GM23338 (cell line): ENCODE results near the gene E2F6. TPM values are rescaled to one million over a fixed set of nuclear protein-coding genes. Genes with fewer than 3 reads are reported as not detected.

Experiments
- ATAC-seq: fragments of 200-7000 bp; cut with Tn5 transposase; 3 replicates; pipeline ENCODE4 v1.9.1; 2020
- DNase-seq: peaks from one replicate; pipeline ENCODE4 v3.0.0-alpha.2; 2015; ENCODE audit warnings: low spot score
- H2AFZ ChIP-seq: fragments of 200-600 bp; sonication (generic); 2 replicates; pipeline ENCODE4 v1.8.0; 2016; ENCODE audit warnings: antibody characterized with exemption, mild to moderate bottlenecking, moderate library complexity
- H3F3A ChIP-seq: fragments of 200-600 bp; sonication (generic); replicated peaks from 2 replicates; pipeline ENCODE4 v1.8.0; 2017; ENCODE audit warnings: antibody characterized with exemption, mixed run types, low read depth
- H3K27ac ChIP-seq: fragments of 200-600 bp; sonication (generic); 2 replicates; pipeline ENCODE4 v1.6.1; 2016; ENCODE audit warnings: low read depth
- H3K27me3 ChIP-seq: fragments of 200-600 bp; sonication (generic); 2 replicates; pipeline ENCODE4 v1.8.0; 2016; ENCODE audit warnings: mild to moderate bottlenecking, mixed run types, moderate library complexity; ENCODE audit not compliant: insufficient read depth
- H3K36me3 ChIP-seq: fragments of 200-600 bp; sonication (generic); 2 replicates; pipeline ENCODE4 v1.8.0; 2016; ENCODE audit warnings: mild to moderate bottlenecking; ENCODE audit not compliant: insufficient read depth
- H3K4me1 ChIP-seq: fragments of 200-600 bp; sonication (generic); 2 replicates; pipeline ENCODE4 v1.8.0; 2016; ENCODE audit warnings: mild to moderate bottlenecking, moderate library complexity; ENCODE audit not compliant: insufficient read depth
- H3K4me2 ChIP-seq: fragments of 200-600 bp; sonication (generic); 2 replicates; pipeline ENCODE4 v1.7.1; 2017; ENCODE audit warnings: mixed run types
- H3K4me3 ChIP-seq: fragments of 200-600 bp; sonication (generic); 2 replicates; pipeline ENCODE4 v1.6.1; 2016; ENCODE audit warnings: mixed run types
- H3K79me2 ChIP-seq: fragments of 200-600 bp; sonication (generic); replicated peaks from 2 replicates; pipeline ENCODE4 v1.8.0; 2017; ENCODE audit warnings: mild to moderate bottlenecking; ENCODE audit not compliant: insufficient read depth
- H3K9me2 ChIP-seq: fragments of 200-600 bp; sonication (generic); 2 replicates; pipeline ENCODE4 v1.8.0; 2017; ENCODE audit not compliant: insufficient read depth
- H4K20me1 ChIP-seq: fragments of 200-600 bp; sonication (generic); replicated peaks from 2 replicates; pipeline ENCODE4 v1.8.0; 2017; ENCODE audit warnings: mild to moderate bottlenecking; ENCODE audit not compliant: insufficient read depth
- H3K27ac Mint-ChIP-seq: 2 replicates; pipeline ENCODE4 v1.8.0; 2020; ENCODE audit warnings: inconsistent platforms, mild to moderate bottlenecking, moderate library complexity, mixed read lengths
- H3K27me3 Mint-ChIP-seq: 3 replicates; pipeline ENCODE4 v1.8.0; 2022; ENCODE audit warnings: low read depth, mild to moderate bottlenecking, moderate library complexity, mixed read lengths, inconsistent platforms; ENCODE audit not compliant: insufficient read depth, poor library complexity
- H3K36me3 Mint-ChIP-seq: 3 replicates; pipeline ENCODE4 v1.8.0; 2021; ENCODE audit warnings: low read depth, mild to moderate bottlenecking, inconsistent platforms, moderate library complexity, mixed read lengths
- H3K4me1 Mint-ChIP-seq: 3 replicates; pipeline ENCODE4 v1.8.0; 2020; ENCODE audit warnings: mild to moderate bottlenecking, inconsistent platforms, mixed read lengths
- H3K4me3 Mint-ChIP-seq: 3 replicates; pipeline ENCODE4 v1.8.0; 2021; ENCODE audit warnings: moderate library complexity, mild to moderate bottlenecking, inconsistent platforms, mixed read lengths
- H3K9me3 Mint-ChIP-seq: 3 replicates; pipeline ENCODE4 v1.8.0; 2020; ENCODE audit warnings: moderate library complexity, mild to moderate bottlenecking, inconsistent platforms, mixed read lengths
- CREB1 ChIP-seq: fragments of 250-450 bp; sonication (Bioruptor Pico); IDR thresholded peaks from 2 replicates; pipeline ENCODE4 v1.5.0; 2020; ENCODE audit warnings: low read depth, mild to moderate bottlenecking, moderate library complexity
- CTCF ChIP-seq, 2 experiments: fragments of 200-600 bp in 1 of 2; sonication (generic) in 1 of 2; conservative IDR thresholded peaks; 2 replicates each; pipeline versions ENCODE4 v1.5.1 to v1.6.1; 2016 to 2017; ENCODE audit warnings: antibody characterized with exemption in 2 of 2, low read depth in 2 of 2, mild to moderate bottlenecking in 2 of 2, moderate library complexity in 1 of 2
- ETS1 ChIP-seq: IDR thresholded peaks from 2 replicates; pipeline ENCODE4 v1.6.1; 2016; ENCODE audit warnings: antibody characterized with exemption
- EZH2 ChIP-seq: fragments of 200-600 bp; sonication (generic); IDR thresholded peaks from one replicate; pipeline ENCODE4 v1.8.0; 2017; ENCODE audit warnings: antibody characterized with exemption, mild to moderate bottlenecking, low read depth; ENCODE audit not compliant: unreplicated experiment
- EZH2phosphoT487 ChIP-seq: fragments of 200-600 bp; sonication (generic); IDR thresholded peaks from one replicate; pipeline ENCODE4 v1.8.1; 2018; ENCODE audit warnings: antibody characterized with exemption; ENCODE audit not compliant: unreplicated experiment
- JUNB ChIP-seq: IDR thresholded peaks from one replicate; pipeline ENCODE4 v1.6.1; 2016; ENCODE audit warnings: antibody characterized with exemption; ENCODE audit not compliant: unreplicated experiment
- NANOG ChIP-seq: IDR thresholded peaks from 2 replicates; pipeline ENCODE4 v1.6.1; 2016; ENCODE audit warnings: antibody characterized with exemption, borderline replicate concordance
- POLR2AphosphoS5 ChIP-seq: IDR thresholded peaks from 2 replicates; pipeline ENCODE4 v1.6.1; 2016; ENCODE audit warnings: antibody characterized with exemption, low read depth
- REST ChIP-seq: IDR thresholded peaks from one replicate; pipeline ENCODE4 v1.6.1; 2018; ENCODE audit warnings: antibody characterized with exemption; ENCODE audit not compliant: unreplicated experiment
- STAT1 ChIP-seq: IDR thresholded peaks from one replicate; pipeline ENCODE4 v1.6.1; 2016; ENCODE audit warnings: antibody characterized with exemption; ENCODE audit not compliant: unreplicated experiment
- ZNF114 ChIP-seq: fragments of 250-450 bp; sonication (Bioruptor Pico); IDR thresholded peaks from 2 replicates; pipeline ENCODE4 v1.5.0; 2020; ENCODE audit warnings: mild to moderate bottlenecking, moderate library complexity
- ZNF331 ChIP-seq: fragments of 250-450 bp; sonication (Bioruptor Pico); IDR thresholded peaks from 2 replicates; pipeline ENCODE4 v1.5.0; 2020; ENCODE audit warnings: low read depth, mild to moderate bottlenecking, moderate library complexity
- ZNF462 ChIP-seq: fragments of 250-450 bp; sonication (Bioruptor Pico); IDR thresholded peaks from 2 replicates; pipeline ENCODE4 v1.5.0; 2020; ENCODE audit warnings: mild to moderate bottlenecking, moderate library complexity
- polyA plus RNA-seq: library from polyadenylated mRNA; unstranded; fragments of >200 nt; fragmentation: Nextera tagmentation; extraction: Ambion mirVana; gene quantifications from 2 replicates; pipeline ENCODE4 v1.2.1, GENCODE V29; 2016
- total RNA-seq: library from RNA; depleted of rRNA; stranded (reverse); fragments of >200 nt; shearing (Covaris generic); gene quantifications from 2 replicates; pipeline ENCODE4 v1.2.3, GENCODE V29; 2014

E2F6 gene
- total and polyA plus RNA-seq, 2 experiments from 2014 or later = 16.9 to 20.7 TPM

- Histone ChIP-seq H3K4me3 (no peak overlapping the region), H3K9me2 (peaks cover 7% of the 10 kb centered on the region; the same call in 1 of the 2 replicates), H3K4me1 (peaks cover 11% of the 10 kb centered on the region), H3K27ac (no peak overlapping the region), H2AFZ (no peak overlapping the region), H3K27me3 (no peaks in the 10 kb centered on the region), H3K4me2 (no peak overlapping the region), H3K36me3 (no peaks in the 10 kb centered on the region), H3F3A (no peaks in the 10 kb centered on the region), H3K79me2 (peaks cover 90% of the 10 kb centered on the region), H4K20me1 (peaks cover 28% of the 10 kb centered on the region)
- ATAC-seq (no peak), DNase-seq (no peak)
- Mint-ChIP-seq H3K27me3 (peaks cover 3% of the 10 kb centered on the region), H3K9me3 (peaks cover 10% of the 10 kb centered on the region; the same call in 2 of the 3 replicates), H3K27ac (no peak overlapping the region), H3K36me3 (peaks cover 30% of the 10 kb centered on the region), H3K4me3 (no peak overlapping the region), H3K4me1 (peaks cover 15% of the 10 kb centered on the region)
- TF ChIP-seq ZNF462 (CRISPR knock-in tag) (no peak), ZNF114 (no peak), STAT1 (no peak), ZNF331 (no peak), ETS1 (no peak), EZH2phosphoT487 (no peak), CREB1 (no peak), EZH2 (no peak), CTCF (conservative IDR thresholded peaks at IDR 0.05; ENCODE audit: low read depth in 2 of 2) (no peak), POLR2AphosphoS5 (no peak), NANOG (no peak), JUNB (no peak), REST (no peak)
These were observed 22.8 kb upstream of the E2F6 start for GRCh38 chr2:11488809-11489208.
